ELR (cell line): Measurements from ENCODE around the gene C3AR1.
"Not testable (repeated sequence)": the region's sequence is repeated elsewhere in the genome, so short reads cannot be mapped to it uniquely, and the experiment has no call there.

Experiments used
- DNase-seq: peaks from one replicate; pipeline ENCODE4 v3.0.0-alpha.2; 2015; ENCODE audit warnings: low read depth

The C3AR1 gene

GRCh38 chr12:8057839-8058238 lies 8.3 kb downstream of the C3AR1 start:
- peak; percentile 43 for DNase-seq

DNA sequence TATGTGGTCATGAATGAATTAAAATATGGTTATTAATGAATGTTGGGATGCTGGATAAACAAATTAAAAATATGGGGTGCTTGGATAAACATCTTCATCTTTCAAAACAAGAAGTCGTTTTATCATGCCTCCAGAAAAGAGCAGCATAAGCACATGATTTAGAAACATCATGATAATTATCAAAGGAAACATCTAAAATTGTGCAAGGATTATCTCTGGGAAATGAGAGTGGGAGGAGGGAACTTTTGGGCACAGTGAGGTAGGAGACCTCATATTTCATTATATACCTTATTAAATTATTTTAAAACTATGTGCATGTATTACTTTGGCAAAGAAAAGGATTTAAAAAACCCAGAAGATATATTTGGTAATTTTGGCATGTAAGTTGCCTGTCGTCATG lies 8.9 kb downstream of the C3AR1 start:
- no peak for DNase-seq

DNA sequence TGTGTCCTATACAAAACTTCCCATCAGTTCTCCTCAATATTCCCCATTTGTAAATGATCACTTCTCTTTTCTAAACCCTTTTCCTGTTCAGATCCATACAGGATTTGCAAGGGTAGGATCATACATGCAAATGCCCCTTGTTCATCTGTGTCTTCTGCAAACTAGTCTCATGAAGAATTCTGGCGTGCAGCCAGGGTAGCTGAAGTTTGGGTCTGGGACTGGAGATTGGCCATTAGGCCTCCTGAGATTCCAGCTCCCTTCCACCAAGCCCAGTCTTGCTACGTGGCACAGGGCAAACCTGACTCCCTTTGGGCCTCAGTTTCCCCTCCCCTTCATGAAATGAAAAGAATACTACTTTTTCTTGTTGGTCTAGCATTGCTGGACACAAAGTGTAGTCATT lies 11.3 kb downstream of the C3AR1 start:
- DNase-seq: no peak

- no peak for DNase-seq
Measured at GRCh38 chr12:8052679-8053078, 13.5 kb downstream of the C3AR1 start.

DNA sequence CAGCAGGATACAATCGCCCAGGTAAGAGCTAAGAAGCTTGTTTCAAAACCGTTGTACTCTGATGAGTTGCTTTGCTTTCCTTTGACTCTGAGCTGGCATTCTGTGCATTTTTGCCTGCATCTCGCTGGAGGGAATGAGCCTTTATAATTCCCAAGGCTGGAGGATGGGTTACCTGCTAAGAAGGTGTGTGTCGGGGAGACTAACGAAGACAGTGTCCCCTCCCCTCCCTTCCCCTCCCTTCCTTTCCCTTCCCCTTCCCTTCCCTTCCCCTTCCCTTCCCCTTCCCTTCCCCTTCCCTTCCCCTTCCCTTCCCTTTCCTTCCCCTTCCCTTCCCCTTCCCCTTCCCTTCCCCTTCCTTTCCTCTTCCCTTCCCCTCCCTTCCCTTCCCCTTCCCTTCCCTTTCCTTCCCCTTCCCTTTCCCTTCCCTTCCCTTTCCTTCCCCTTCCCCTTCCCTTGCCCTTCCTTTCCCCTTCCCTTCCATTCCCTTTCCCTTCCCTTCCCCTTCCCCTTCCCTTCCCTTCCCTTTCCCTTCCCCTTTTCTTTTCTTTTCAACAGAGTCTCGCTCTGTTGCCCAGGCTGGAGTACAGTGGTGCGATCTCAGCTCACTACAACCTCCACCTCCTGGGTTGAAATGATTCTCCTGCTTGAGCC lies 15.4 kb downstream of the C3AR1 start:
- no peak for DNase-seq

DNA sequence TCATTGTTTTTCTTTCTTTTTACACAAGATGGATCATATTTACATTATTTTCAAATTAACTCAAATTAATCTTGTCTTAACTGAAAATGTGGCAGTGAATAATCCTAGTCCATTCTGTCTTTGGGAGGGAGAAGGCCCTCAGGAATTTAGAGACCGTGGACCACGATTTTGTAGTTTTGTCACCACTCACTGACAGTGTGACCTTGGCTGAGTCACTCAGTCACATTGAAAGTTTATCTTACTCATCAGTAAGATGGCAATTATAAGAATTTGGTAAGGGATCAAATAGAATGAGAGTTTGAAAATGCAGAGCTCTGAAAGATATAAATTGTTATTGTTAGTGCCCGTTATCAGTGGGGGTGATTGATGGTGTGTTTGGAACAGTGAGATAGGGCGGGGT lies 17.3 kb downstream of the C3AR1 start:
- peak; percentile 9 for DNase-seq

- DNase-seq: no peak
Measured at GRCh38 chr12:8047842-8048241, 18.3 kb downstream of the C3AR1 start.

GRCh38 chr12:8045952-8046944 lies 19.9 kb downstream of the C3AR1 start:
- peak; percentile 79 for DNase-seq

GRCh38 chr12:8040791-8041190 lies 25.4 kb downstream of the C3AR1 start:
- no peak for DNase-seq

DNA sequence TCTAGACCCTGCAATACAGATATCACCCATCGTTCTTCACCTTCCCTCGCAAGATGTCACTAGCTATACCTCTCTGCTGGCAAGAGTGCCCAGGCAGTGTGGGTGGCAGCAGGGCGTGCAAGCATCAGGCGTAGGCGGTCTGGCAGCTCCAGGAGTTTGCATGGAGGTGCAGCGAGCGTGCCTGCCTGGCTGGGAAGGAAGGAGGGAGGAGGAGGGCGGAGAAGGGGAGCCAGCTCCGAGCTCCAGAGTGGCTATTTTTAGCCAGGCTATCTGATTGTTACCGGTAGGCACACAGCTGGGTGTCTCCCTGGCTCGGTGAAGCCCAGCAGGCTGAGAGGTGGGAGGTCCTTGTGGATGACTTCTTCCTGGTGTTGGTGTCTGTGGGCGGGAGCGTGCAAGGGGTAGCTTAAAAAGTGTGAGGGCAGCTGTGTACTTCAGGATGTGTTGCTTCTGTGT lies 27.5 kb downstream of the C3AR1 start:
- no peak for DNase-seq

GRCh38 chr12:8037947-8038346 lies 28.2 kb downstream of the C3AR1 start:
- no peak for DNase-seq

DNA sequence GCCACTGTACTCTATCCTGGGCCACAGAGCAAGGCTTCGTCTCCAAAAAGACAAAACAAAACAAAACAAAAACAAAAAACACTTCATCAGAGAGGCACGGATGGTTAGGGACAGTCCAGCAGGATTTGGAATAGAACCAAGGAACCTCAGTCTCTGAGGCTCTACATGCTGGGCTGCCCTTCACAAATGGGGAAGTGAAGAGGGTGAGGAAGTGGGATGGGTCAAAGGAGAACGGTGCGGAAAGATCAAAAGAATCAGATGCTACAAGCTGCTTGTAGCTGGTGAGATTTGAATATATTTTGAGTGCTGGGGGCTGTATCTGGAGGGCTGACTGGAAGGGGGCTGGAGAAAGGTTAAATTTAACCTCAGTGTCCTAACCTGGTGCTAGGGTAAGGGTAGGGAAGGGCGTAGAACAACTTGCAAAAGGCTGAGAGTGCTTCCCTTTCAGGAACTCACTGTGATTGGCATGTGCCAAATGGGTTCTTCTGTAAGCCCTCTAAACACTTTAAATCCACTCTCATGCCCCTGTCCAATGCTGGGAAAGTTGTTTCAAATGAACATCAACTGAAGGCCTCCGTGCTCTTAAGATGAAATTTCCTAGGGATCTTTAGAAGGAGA lies 29.0 kb downstream of the C3AR1 start:
- DNase-seq: no peak

DNA sequence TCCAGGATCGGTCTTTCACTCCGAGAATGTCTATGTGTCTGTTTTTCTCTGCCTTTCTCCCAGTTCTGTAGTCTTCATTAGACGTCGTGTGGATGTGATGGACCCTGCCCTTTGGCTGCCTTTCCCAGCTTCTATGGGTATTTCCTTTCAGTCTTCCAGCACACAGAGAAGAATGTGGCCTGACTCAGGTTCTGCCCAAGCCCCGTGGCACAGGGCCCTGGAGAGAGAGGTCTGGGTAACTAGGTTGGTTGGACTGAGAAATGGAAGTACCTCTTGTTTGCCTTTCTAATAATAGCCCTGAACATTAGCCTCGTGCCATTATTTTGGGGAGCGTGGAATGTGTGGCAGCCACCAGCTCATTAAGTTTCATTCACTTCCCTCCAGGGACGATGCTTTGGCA lies 29.8 kb downstream of the C3AR1 start:
- no peak for DNase-seq

- DNase-seq: peak; percentile 20
Measured at GRCh38 chr12:8035440-8036010, 30.6 kb downstream of the C3AR1 start.

DNA sequence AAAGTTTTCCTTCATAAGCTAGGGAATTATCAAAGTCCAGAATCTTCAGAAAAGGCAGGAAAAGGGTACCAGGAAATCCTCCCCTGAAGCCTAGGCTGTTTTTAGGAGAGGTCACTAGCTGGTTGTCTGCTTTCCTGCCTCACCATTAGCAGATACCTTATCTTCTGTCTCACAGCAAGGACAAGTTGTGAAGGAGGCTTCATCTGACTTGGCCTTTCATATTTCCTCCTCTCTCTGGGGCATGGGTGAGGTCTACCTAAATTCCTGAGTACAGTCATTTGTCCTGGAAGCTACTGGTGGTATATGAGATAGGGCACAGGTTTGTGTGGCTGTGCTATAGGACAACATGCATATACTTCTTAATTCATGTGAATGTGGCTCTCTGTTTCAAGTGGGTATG lies 31.4 kb downstream of the C3AR1 start:
- peak; percentile 42 for DNase-seq

- DNase-seq: peak; percentile 67
Measured at GRCh38 chr12:8033153-8034044, 32.8 kb downstream of the C3AR1 start.

DNA sequence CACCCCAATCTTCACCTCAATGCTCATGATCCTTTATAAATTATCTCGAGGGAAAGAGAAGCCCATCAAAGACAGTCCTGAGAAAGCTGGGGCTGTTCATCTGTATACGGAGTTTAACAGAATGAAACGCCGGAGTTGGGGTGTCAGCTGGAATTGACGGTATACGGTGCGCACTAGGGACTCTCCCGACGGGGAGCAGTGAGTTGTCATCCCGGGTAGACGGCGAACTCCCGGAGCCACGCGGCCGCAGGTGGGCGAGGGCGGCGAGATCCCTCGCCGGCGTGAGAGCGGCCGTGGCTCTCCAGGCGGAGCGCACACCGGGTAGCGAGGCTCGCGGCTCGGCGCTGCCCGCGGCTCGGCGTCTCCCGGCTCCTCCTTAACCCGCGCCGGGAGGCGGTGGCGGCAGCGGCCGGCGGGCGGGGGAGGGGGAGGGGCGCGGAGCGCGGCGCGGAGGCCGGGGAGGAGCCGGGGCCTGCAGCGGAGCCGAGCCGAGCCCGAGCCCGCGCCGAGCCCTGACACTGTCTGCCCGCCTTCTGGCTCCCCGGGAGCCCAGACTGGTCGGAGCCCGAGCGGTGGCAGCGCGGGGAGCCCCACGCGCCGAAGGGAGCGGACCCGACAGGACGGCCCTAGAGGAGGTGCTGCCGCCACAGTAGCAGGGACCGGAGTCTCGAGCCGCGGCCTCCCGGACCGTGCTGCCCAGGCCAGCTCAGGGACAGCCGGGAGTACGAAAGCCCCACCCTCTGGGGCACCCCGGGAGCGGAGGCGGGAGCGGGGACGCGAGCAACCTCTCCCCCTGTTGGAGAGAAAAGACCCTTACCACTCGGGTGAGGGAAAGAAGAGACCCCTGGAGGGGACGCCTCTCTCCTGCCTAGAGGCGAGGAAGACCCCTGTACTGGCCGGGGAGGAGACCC lies 33.7 kb downstream of the C3AR1 start, which contains the start of gene FOXJ2:
FOXJ2 (plus strand) TSS at position 475 of the 911 bp plus-strand sequence. CDS start 7,117 bp downstream, outside the sequence.
- DNase-seq: peak; percentile 74

GRCh38 chr12:8031872-8032241 lies 34.3 kb downstream of the C3AR1 start:
- DNase-seq: no peak

GRCh38 chr12:8031017-8031416 lies 35.1 kb downstream of the C3AR1 start:
- DNase-seq: not testable (repeated sequence)

- no peak for DNase-seq
Measured at GRCh38 chr12:8030189-8030588, 36.0 kb downstream of the C3AR1 start.
